ENCODE data around the gene COL9A3. TPM values are rescaled to one million over a fixed set of nuclear protein-coding genes. Genes with fewer than 3 reads are reported as not detected.
A peak's percentile ranks its signal among the peaks of the same experiment; 100 is the strongest.
"Not testable (repeated sequence)": the region's sequence is repeated elsewhere in the genome, so short reads cannot be mapped to it uniquely, and the experiment has no call there.

The COL9A3 gene
- total RNA-seq, 1 donor from 2014 or later: 2.1 TPM

GRCh38 chr20:62873681-62874031 is 56.8 kb downstream of the COL9A3 start:
- intact Hi-C loops (cut with micrococcal nuclease): loop anchor here (5.0 kb wide), 1 partner anchor 134 kb away; the partner anchor contains the start of gene BHLHE23
- peak; percentile 80 for DNase-seq
- TF ChIP-seq CTCF (IDR thresholded peaks at IDR 0.05; ENCODE audit: borderline replicate concordance): peak; percentile 72
- H3K9me3 ChIP-seq (replicated peaks); H3K27me3 ChIP-seq (ENCODE audit: low read depth); H3K4me3 ChIP-seq; H3K36me3 ChIP-seq: not testable (repeated sequence)
- Histone ChIP-seq H3K4me1 (peaks cover 33% of the 10 kb centered on the region), H3K27ac (replicated peaks) (peak overlapping the region; percentile 51)

- Histone ChIP-seq H3K9me3 (replicated peaks) (peaks cover 2% of the 10 kb centered on the region), H3K27ac (replicated peaks) (no peak overlapping the region), H3K36me3 (peaks cover 4% of the 10 kb centered on the region), H3K4me1 (peaks cover 33% of the 10 kb centered on the region), H3K4me3 (no peak overlapping the region), H3K27me3 (ENCODE audit: low read depth) (no peaks in the 10 kb centered on the region)
- no peak for DNase-seq
- no peak for TF ChIP-seq CTCF (IDR thresholded peaks at IDR 0.05; ENCODE audit: borderline replicate concordance)
- intact Hi-C loops (cut with micrococcal nuclease): loop anchor here (5.0 kb wide), 1 partner anchor 132 kb away; the partner anchor contains the start of gene BHLHE23
These were observed 58.1 kb downstream of the COL9A3 start for GRCh38 chr20:62874964-62875344.

- peak; percentile 59 for TF ChIP-seq CTCF (IDR thresholded peaks at IDR 0.05; ENCODE audit: borderline replicate concordance)
- intact Hi-C loops (cut with micrococcal nuclease): no loop called here
- DNase-seq: peak; percentile 81
- H3K4me3 ChIP-seq: peak overlapping the region; percentile 32
- H3K9me3 ChIP-seq (replicated peaks): no peaks in the 10 kb centered on the region
- no peaks in the 10 kb centered on the region for H3K27me3 ChIP-seq (ENCODE audit: low read depth)
- H3K4me1 ChIP-seq: peaks cover 33% of the 10 kb centered on the region
- peak overlapping the region; percentile 83 for H3K27ac ChIP-seq (replicated peaks)
- H3K36me3 ChIP-seq: peaks cover 11% of the 10 kb centered on the region
These were observed 58.8 kb downstream of the COL9A3 start for GRCh38 chr20:62875419-62876361.

- H3K27ac ChIP-seq (replicated peaks): peak overlapping the region; percentile 83
- TF ChIP-seq CTCF (IDR thresholded peaks at IDR 0.05; ENCODE audit: borderline replicate concordance): no peak
- peaks cover 33% of the 10 kb centered on the region for H3K4me1 ChIP-seq
- peak overlapping the region; percentile 37 for H3K4me3 ChIP-seq
- H3K9me3 ChIP-seq (replicated peaks): no peaks in the 10 kb centered on the region
- H3K27me3 ChIP-seq (ENCODE audit: low read depth): no peaks in the 10 kb centered on the region
- intact Hi-C loops (cut with micrococcal nuclease): no loop called here
- H3K36me3 ChIP-seq: peaks cover 20% of the 10 kb centered on the region
- DNase-seq: no peak
These were observed 59.7 kb downstream of the COL9A3 start for GRCh38 chr20:62876501-62876901.

- Histone ChIP-seq H3K4me3 (peak overlapping the region; percentile 37), H3K27ac (replicated peaks) (peak overlapping the region; percentile 83), H3K9me3 (replicated peaks) (no peaks in the 10 kb centered on the region), H3K27me3 (ENCODE audit: low read depth) (no peaks in the 10 kb centered on the region), H3K4me1 (peaks cover 33% of the 10 kb centered on the region), H3K36me3 (peaks cover 26% of the 10 kb centered on the region)
- TF ChIP-seq CTCF (IDR thresholded peaks at IDR 0.05; ENCODE audit: borderline replicate concordance): no peak
- intact Hi-C loops (cut with micrococcal nuclease): no loop called here
- DNase-seq: peak; percentile 87
These were observed 60.3 kb downstream of the COL9A3 start for GRCh38 chr20:62876902-62877816.

All from left ventricle myocardium inferior (tissue), 1 donor.